Muscle layer of colon (tissue), 2 donors: ENCODE data around the gene ADCY7.

ENCODE experiments used
- H3K27ac ChIP-seq: one replicate; pipeline ENCODE4 v1.7.0; 2013; ENCODE audit warnings: low read depth, mild to moderate bottlenecking, low read length, moderate library complexity
- H3K27me3 ChIP-seq, 2 donors: one replicate each; pipeline ENCODE4 v1.7.0; 2013; ENCODE audit warnings: low read length in 2 of 2, mild to moderate bottlenecking in 2 of 2; ENCODE audit not compliant: insufficient read depth in 2 of 2, control insufficient read depth in 1 of 2
- H3K36me3 ChIP-seq: one replicate; pipeline ENCODE4 v1.7.0; 2013; ENCODE audit warnings: mild to moderate bottlenecking, low read length; ENCODE audit not compliant: insufficient read depth
- H3K4me1 ChIP-seq: one replicate; pipeline ENCODE4 v1.7.0; 2013; ENCODE audit warnings: mild to moderate bottlenecking, low read length; ENCODE audit not compliant: insufficient read depth
- H3K4me3 ChIP-seq, 2 donors: one replicate each; pipeline ENCODE4 v1.7.0; 2013; ENCODE audit warnings: low read length in 2 of 2, low read depth in 1 of 2, mild to moderate bottlenecking in 1 of 2, moderate library complexity in 1 of 2
- H3K9ac ChIP-seq: one replicate; pipeline ENCODE4 v1.7.0; 2013; ENCODE audit warnings: low read length
- H3K9me3 ChIP-seq: one replicate; pipeline ENCODE4 v1.7.0; 2013; ENCODE audit warnings: mild to moderate bottlenecking, low read length
- donor health status: abdominal sarcoma.
- donor health status: Adenocarcinoma of cecum.

ADCY7 gene

DNA sequence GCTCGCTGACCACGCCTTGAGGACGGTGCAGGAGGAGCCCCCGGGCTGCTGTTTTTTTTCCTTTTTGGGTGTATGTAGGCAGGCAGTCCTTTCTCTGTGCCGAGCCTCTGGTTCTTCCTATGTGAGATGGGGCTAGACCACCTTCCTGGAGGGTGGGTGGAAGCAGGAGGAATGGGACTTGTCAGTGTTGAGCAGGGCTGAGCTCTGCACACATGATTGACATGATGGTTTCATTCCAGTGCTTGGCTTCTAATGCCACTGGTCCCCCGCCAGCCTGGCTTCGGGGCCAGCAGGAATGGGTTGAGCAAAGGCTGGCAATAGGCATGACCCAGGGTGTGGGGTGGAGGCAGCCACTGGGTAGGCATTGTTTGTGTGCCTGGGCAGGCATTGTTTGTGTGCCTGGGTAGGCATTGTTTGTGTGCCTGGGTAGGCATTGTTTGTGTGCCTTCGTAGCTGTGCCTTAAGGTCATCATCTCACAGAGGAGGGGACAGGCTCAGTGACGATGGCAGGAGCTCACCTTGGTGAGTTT, 14.2 kb upstream of the ADCY7 start:
- Histone ChIP-seq H3K9me3 (no peaks in the 10 kb centered on the region), H3K36me3 (no peaks in the 10 kb centered on the region), H3K4me1 (no peaks in the 10 kb centered on the region), H3K27ac (no peak overlapping the region), H3K4me3 (no peak overlapping the region), H3K27me3 (no peaks in the 10 kb centered on the region), H3K9ac (no peak overlapping the region)

DNA sequence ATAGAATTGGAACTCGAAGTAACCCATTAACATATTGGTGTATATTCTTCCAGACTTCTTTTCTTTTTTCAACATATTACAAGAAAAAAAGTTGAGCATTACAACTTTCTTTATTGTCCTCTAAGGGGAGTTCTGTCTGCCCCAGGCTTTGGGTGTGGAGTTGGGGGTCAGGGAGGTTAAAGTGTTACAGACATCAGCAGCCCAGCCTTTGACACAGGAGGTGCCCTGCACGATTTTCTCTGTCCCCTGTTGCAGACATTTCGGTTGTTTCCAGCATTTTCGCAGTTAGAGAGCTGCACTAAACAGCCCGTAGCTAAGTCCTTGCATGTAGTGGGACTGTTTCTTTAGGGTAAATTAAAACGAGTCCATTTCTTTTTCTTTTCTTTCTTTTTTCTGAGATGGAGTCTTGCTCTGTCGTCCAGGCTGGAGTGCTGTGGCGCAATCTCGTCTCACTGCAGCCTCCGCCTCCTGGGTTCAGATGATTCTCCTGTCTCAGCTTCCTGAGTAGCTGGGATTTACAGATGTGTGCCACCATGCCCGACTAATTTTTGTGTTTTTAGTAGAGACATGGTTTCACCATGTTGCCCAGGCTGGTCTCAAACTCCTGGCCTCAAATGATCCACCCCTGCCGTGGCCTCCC, 13.4 kb upstream of the ADCY7 start:
- H3K4me3 ChIP-seq = no peak overlapping the region
- no peaks in the 10 kb centered on the region for H3K4me1 ChIP-seq
- H3K36me3 ChIP-seq = no peaks in the 10 kb centered on the region
- H3K27ac ChIP-seq = no peak overlapping the region
- H3K9me3 ChIP-seq = no peaks in the 10 kb centered on the region
- H3K27me3 ChIP-seq = no peaks in the 10 kb centered on the region
- H3K9ac ChIP-seq = no peak overlapping the region

DNA sequence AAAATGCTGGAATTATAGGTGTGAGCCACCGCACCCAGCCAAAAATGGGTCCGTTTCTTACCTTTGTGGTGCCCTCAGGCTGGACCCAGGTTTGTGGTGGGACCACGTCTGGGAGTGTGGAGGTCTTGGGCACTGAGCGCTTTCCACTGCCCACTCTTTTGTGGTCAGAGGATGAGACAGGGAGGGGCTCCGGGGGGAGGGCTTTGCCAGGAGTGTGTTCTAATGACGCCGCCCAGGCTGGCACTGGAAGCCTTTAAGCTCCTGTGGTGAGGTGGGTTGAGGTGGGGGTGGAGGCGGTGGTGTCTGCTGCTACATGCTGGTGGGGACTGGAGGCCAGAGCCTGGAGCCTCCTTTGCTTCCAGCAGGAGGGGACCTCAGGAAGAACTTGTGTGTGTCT, 12.8 kb upstream of the ADCY7 start:
- no peaks in the 10 kb centered on the region for H3K27me3 ChIP-seq
- no peaks in the 10 kb centered on the region for H3K36me3 ChIP-seq
- H3K4me1 ChIP-seq = no peaks in the 10 kb centered on the region
- no peak overlapping the region for H3K9ac ChIP-seq
- H3K27ac ChIP-seq = no peak overlapping the region
- H3K4me3 ChIP-seq = no peak overlapping the region
- no peaks in the 10 kb centered on the region for H3K9me3 ChIP-seq

DNA sequence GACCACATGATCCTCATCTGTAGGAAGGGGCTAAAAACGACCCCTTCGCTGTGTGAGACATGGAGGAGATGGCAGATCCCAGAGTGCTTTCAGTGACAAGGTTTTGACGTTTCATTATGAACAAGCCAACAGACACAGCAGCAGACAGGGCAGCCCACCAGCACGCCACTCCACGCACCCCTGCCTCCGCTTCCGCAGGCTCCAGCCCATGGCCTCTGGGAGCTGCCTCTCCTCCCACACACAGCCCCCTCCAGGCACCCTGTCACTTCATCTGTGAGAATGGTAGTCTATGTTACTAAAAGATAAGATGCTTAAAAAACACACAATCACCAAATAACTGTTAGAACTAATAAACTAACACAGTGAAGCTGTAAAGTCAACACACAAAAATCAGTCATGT, 12.3 kb upstream of the ADCY7 start:
- Histone ChIP-seq H3K9me3 (no peaks in the 10 kb centered on the region), H3K27me3 (no peaks in the 10 kb centered on the region), H3K27ac (no peak overlapping the region), H3K4me3 (no peak overlapping the region), H3K36me3 (no peaks in the 10 kb centered on the region), H3K9ac (no peak overlapping the region), H3K4me1 (no peaks in the 10 kb centered on the region)

DNA sequence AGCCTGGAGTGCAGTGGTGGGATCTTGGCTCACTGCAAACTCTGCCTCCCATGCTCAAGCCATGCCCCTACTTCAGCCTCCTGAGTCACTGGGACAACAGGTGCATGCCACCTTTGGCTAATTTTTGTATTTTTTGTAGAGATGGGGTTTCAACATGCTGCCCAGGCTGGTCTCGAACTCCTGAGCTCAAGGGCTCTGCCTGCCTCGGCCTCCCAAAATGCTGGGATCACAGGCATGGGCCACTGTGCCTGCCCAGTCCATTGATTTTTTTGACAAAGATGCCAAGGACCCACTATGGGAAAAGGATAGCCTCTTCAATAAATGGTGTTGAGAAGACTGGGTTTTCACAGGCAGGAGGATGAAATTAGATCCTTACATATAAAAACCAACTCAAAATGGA, 10.8 kb upstream of the ADCY7 start:
- Histone ChIP-seq H3K4me3 (no peak overlapping the region), H3K9ac (no peak overlapping the region), H3K36me3 (no peaks in the 10 kb centered on the region), H3K27me3 (no peaks in the 10 kb centered on the region), H3K27ac (no peak overlapping the region), H3K4me1 (no peaks in the 10 kb centered on the region), H3K9me3 (no peaks in the 10 kb centered on the region)

DNA sequence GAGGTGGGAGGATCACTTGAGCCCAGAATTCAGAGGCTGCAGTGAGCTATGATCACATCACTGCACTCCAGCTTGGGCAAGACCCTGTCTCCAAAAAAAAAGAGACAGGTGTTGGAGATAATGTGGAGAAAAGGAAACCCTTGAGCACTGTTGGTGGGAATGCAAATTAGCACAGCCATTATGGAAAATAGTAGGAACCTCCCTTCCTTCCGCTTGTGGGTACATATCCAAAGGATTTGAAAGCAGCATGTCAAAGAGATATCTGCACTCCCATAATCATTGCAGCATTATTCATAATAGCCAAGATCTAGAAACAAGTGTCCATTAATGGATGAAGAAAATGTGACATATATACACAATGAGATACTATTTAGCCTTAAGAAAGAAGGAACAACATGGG, 9.7 kb upstream of the ADCY7 start:
- Histone ChIP-seq H3K4me3 (no peak overlapping the region), H3K9ac (no peak overlapping the region), H3K36me3 (no peaks in the 10 kb centered on the region), H3K9me3 (no peaks in the 10 kb centered on the region), H3K4me1 (no peaks in the 10 kb centered on the region), H3K27ac (no peak overlapping the region), H3K27me3 (no peaks in the 10 kb centered on the region)

DNA sequence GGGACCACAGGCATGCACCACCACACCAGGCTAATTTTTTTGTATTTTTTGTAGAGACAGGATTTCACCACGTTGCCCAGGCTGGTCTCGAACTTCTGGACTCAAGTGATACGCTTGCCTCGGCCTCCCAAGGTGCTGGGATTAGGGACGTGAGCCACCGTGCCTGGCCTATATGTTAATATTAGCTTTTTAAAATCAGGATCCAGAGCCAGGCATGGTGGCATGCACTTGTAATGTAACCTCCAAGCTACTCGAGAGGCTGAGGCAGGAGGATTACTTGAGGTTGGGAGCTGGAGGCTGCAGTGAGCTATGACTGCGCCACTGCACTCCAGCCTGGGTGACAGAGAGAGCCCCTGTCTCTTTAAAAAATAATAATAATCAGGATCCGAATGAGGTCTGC, 8.5 kb upstream of the ADCY7 start:
- H3K36me3 ChIP-seq = no peaks in the 10 kb centered on the region
- no peak overlapping the region for H3K4me3 ChIP-seq
- no peaks in the 10 kb centered on the region for H3K27me3 ChIP-seq
- H3K27ac ChIP-seq = no peak overlapping the region
- no peak overlapping the region for H3K9ac ChIP-seq
- no peaks in the 10 kb centered on the region for H3K9me3 ChIP-seq
- H3K4me1 ChIP-seq = no peaks in the 10 kb centered on the region

DNA sequence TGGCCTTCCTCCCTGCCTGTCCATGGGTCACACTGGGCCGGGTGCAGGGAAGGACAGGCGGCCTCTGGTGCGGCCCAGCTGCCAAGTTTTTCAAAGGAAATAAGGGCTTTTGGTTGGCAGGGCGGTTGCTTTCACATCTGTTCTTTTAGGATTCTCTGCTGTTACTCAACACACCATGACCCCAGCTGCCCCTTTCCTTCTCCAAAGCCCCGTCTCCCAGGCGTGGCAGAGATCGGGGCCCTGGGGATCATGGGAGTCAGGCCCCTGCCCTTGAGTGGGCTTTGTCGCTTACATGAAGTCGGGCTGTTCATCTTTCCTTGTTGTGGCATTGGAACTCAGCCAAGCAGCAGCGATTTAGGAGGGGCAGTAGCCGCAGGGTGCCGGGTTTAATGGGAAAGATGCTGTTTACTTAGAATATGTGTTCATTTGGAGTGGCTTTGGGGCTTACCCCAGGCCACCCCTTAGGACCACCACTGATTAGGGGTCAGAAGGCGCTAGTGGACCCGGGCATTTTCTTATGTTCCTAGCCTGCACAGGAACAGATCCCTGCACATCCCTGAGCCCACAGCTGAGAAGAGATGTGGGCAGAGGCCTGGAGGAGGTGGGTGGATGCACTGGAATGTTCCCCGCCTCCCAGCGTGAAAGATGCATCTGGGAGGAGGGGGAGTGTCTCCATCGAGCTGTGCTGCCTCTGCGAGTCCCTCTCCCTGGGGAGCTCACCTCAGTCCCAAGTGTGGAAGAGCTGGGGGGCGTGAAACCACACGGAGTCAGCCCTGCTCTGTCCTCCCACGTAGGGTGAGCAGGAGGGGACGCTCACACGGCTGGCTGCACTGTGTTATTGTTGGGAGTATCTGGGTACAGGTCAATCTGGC, 6.8 kb upstream of the ADCY7 start:
- H3K4me3 ChIP-seq = no peak overlapping the region

DNA sequence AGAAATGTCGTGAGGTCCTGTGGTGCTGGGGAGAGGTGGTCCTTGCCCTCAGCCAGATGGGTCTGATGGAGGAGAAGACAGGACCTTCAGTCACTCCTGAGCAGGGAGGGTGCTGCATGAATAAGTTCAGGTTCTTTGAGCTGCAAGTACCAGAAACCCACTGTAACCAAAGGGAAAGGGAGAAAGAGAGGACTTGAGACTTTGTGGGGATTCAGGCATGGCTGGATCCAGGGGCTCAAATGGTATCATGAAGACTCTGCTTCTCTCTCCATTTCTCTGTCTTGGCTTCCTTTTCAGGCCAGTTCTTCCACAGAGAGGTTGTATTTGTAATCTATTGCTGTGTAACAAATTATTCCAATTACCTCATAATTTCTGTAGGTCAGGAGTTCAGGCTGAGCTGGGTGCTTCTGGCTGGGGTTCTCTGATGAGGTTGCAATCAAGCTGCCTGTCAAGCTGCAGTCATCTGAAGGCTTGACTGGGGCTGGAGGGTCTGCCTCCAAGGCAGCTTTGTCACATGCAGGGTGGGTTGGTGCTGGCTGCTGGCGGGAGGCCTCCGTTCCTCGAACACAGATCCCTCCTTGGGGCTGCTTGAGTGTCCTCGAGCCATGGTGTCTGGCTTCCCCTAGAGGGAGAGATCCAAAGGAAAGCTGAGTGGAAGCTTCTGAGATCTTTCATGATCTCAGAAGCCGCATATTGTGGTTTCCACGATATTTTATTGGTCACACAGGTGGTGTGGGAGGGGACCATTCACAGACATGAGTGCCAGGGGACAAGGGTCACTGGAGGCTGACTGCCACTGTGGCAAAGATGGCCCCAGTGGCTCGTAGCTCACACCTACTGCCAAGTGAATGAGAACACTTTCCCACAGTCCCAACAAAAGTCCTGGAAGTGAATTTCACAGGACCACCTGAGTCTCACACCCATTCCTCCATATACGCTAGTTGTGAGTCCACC, 5.9 kb upstream of the ADCY7 start:
- no peak overlapping the region for H3K4me3 ChIP-seq
- H3K27me3 ChIP-seq = no peaks in the 10 kb centered on the region
- no peak overlapping the region for H3K9ac ChIP-seq
- no peaks in the 10 kb centered on the region for H3K4me1 ChIP-seq
- no peak overlapping the region for H3K27ac ChIP-seq
- no peaks in the 10 kb centered on the region for H3K36me3 ChIP-seq
- H3K9me3 ChIP-seq = no peaks in the 10 kb centered on the region

More for the DNA sequence above, 6.8 kb upstream of the ADCY7 start:
- H3K36me3 ChIP-seq = no peaks in the 10 kb centered on the region
- no peak overlapping the region for H3K27ac ChIP-seq
- H3K9ac ChIP-seq = no peak overlapping the region
- H3K9me3 ChIP-seq = no peaks in the 10 kb centered on the region
- H3K4me1 ChIP-seq = no peaks in the 10 kb centered on the region
- no peaks in the 10 kb centered on the region for H3K27me3 ChIP-seq

DNA sequence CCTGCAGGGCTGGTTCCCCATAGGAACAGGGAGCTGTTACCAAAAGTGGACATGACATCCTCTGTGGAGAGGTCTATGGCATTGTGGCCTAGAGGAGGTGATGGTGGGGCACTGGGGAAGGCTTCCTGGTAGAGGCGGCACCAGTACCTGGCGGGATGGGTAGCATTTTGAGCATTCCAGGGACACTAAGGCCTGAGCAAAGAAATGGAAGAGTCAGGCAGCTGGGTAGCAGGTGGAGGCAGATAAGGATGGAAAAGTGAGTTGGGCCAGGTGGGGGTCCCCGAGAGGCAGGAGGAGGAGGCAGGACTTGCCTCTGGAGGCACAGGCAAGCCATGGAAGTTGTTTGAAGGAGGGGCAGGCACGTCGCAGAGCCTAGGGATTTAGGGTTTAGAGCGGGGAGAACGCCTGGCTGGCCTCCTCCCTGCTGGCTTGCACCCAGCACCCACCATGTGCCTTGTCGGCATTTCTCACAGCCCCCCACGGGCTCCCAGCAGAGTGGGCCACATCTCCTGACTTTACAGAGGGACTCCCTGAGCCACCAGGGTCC, 5.1 kb upstream of the ADCY7 start:
- Histone ChIP-seq H3K4me1 (no peaks in the 10 kb centered on the region), H3K27me3 (no peaks in the 10 kb centered on the region), H3K27ac (no peak overlapping the region), H3K9ac (no peak overlapping the region), H3K36me3 (no peaks in the 10 kb centered on the region), H3K4me3 (no peak overlapping the region), H3K9me3 (no peaks in the 10 kb centered on the region)

DNA sequence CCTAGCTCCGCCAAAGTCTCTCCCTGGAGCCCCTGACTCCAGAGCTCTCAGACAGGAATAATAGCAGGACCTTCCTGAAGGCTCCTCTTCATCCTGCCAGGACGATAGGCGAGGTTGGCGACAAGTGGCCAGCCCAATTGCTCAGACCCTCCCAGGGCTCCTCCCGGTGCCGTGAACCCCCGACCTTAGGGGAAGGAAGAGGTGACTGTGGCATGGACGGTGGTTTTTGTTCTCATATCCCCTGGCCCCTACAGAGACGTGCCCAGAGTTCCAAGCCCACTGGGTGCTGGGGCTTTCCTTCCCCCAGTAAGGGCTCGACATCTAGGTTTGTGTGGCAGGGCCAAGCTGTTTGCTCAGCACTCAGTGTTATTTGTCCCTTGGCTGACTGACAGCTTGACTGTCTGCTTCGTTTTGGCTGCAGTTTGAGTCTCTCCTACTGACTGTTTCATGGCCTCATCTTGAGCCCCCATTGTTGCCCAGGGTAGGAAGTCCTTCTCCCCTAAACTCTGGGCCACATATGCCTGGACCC, 4.6 kb upstream of the ADCY7 start:
- H3K27me3 ChIP-seq = no peaks in the 10 kb centered on the region
- H3K9me3 ChIP-seq = no peaks in the 10 kb centered on the region
- no peaks in the 10 kb centered on the region for H3K4me1 ChIP-seq

More for the DNA sequence above, 4.6 kb upstream of the ADCY7 start:
- Histone ChIP-seq H3K27ac (no peak overlapping the region), H3K9ac (no peak overlapping the region), H3K4me3 (no peak overlapping the region), H3K36me3 (no peaks in the 10 kb centered on the region)
